H1 (cell line): ENCODE data around the gene SYT13. TPM values are rescaled to one million over a fixed set of nuclear protein-coding genes. Genes with fewer than 3 reads are reported as not detected.

Experiments used
- CTCF ChIA-PET: fragments of 300-600 bp; sonication (Branson Sonifier 250); formaldehyde crosslinking; loops from one replicate; lab custom pipeline; 2021; ENCODE audit not compliant: partially characterized antibody; lab: Charles Lee
- POLR2A ChIA-PET: fragments of 300-600 bp; sonication (Branson Sonifier 250); formaldehyde crosslinking; loops from one replicate; lab custom pipeline; 2021; ENCODE audit warnings: inconsistent platforms; ENCODE audit not compliant: partially characterized antibody; lab: Charles Lee
- DNase-seq, 2 experiments: peaks; one replicate each; pipeline versions ENCODE4 v3.0.0 to v3.0.0-alpha.2; 2010 to 2022; ENCODE audit warnings: low spot score in 2 of 2, low read depth in 1 of 2, mixed read lengths in 1 of 2
- FAIRE-seq: peaks from 2 replicates; lab custom pipeline; 2011; peaks lifted over from hg19 to GRCh38; lab: Jason Lieb, UNC
- H2AFZ ChIP-seq: 2 replicates; pipeline ENCODE4 v1.8.1; 2012; ENCODE audit warnings: low read length, inconsistent platforms
- H2AK5ac ChIP-seq: 2 replicates; pipeline ENCODE4 v1.6.1; 2013; ENCODE audit warnings: low read depth, low read length
- H2BK120ac ChIP-seq: replicated peaks from 2 replicates; pipeline ENCODE3; 2013; ENCODE audit warnings: low read depth, low read length, inconsistent platforms
- H2BK12ac ChIP-seq: 2 replicates; pipeline ENCODE4 v1.6.1; 2013; ENCODE audit warnings: low read depth, low read length
- H2BK15ac ChIP-seq: 2 replicates; pipeline ENCODE4 v1.6.1; 2013; ENCODE audit warnings: low read length
- H2BK20ac ChIP-seq: 2 replicates; pipeline ENCODE4 v1.6.1; 2013; ENCODE audit warnings: low read length
- H2BK5ac ChIP-seq: 2 replicates; pipeline ENCODE4 v1.6.1; 2013; ENCODE audit warnings: low read depth, low read length
- H3K14ac ChIP-seq: 2 replicates; pipeline ENCODE4 v1.6.1; 2013; ENCODE audit warnings: inconsistent platforms; ENCODE audit not compliant: insufficient read length
- H3K18ac ChIP-seq: 2 replicates; pipeline ENCODE4 v1.6.1; 2013; ENCODE audit warnings: low read length; ENCODE audit errors: extremely low read depth
- H3K23ac ChIP-seq: 2 replicates; pipeline ENCODE4 v1.6.1; 2013; ENCODE audit warnings: inconsistent platforms; ENCODE audit not compliant: insufficient read length
- H3K23me2 ChIP-seq: 2 replicates; pipeline ENCODE4 v1.6.1; 2013; ENCODE audit warnings: low read depth, low read length
- H3K27ac ChIP-seq: 2 replicates; pipeline ENCODE4 v1.6.1; 2011; ENCODE audit warnings: low read depth, low read length, inconsistent platforms
- H3K27me3 ChIP-seq, 4 experiments: replicated peaks in 1 of 4; 1 replicate in 1 of 4; 2 replicates in 3 of 4; pipeline versions ENCODE4 v1.6.1 to v1.8.1; 2011 to 2013; ENCODE audit warnings: low read length in 3 of 4, mild to moderate bottlenecking in 3 of 4, inconsistent platforms in 2 of 4, mixed read lengths in 2 of 4, moderate library complexity in 1 of 4; ENCODE audit not compliant: control insufficient read depth in 3 of 4, insufficient read depth in 3 of 4; ENCODE audit errors: extremely low read depth in 1 of 4
- H3K36me3 ChIP-seq, 4 experiments: 2 replicates each; pipeline versions ENCODE4 v1.6.1 to v1.8.1; 2011 to 2013; ENCODE audit warnings: mild to moderate bottlenecking in 4 of 4, low read length in 3 of 4, moderate library complexity in 2 of 4, control low read depth in 1 of 4, inconsistent platforms in 1 of 4; ENCODE audit not compliant: insufficient read depth in 4 of 4, control insufficient read depth in 2 of 4
- H3K4ac ChIP-seq: replicated peaks from 2 replicates; pipeline ENCODE3; 2013; ENCODE audit warnings: low read length, low read depth, mixed read lengths, inconsistent platforms; ENCODE audit not compliant: insufficient read length
- H3K4me1 ChIP-seq, 4 experiments: replicated peaks in 1 of 4; 1 replicate in 1 of 4; 2 replicates in 3 of 4; pipeline versions ENCODE4 v1.6.1 to v1.8.1; 2011 to 2013; ENCODE audit warnings: low read length in 3 of 4, inconsistent platforms in 2 of 4, mixed read lengths in 1 of 4; ENCODE audit not compliant: insufficient read depth in 4 of 4, control insufficient read depth in 3 of 4
- H3K4me2 ChIP-seq, 2 experiments: 2 replicates each; pipeline versions ENCODE4 v1.6.1 to v1.8.1; 2011 to 2013; ENCODE audit warnings: low read depth in 2 of 2, low read length in 2 of 2, control low read depth in 1 of 2, inconsistent platforms in 1 of 2, mild to moderate bottlenecking in 1 of 2; ENCODE audit not compliant: insufficient read depth in 1 of 2
- H3K4me3 ChIP-seq, 4 experiments: fragments of 200-600, 300-600 bp in 1 of 4; sonication (generic), shearing (Covaris generic), sonication (Bioruptor Twin) in 1 of 4; 2 replicates each; pipeline versions ENCODE4 v1.5.1 to v1.8.1; 2011 to 2016; ENCODE audit warnings: low read length in 4 of 4, low read depth in 3 of 4, control low read depth in 2 of 4, inconsistent platforms in 2 of 4, mild to moderate bottlenecking in 2 of 4, mixed read lengths in 1 of 4, moderate library complexity in 1 of 4; ENCODE audit not compliant: insufficient read depth in 2 of 4; ENCODE audit errors: extremely low read depth in 1 of 4
- H3K56ac ChIP-seq: replicated peaks from 2 replicates; pipeline ENCODE3; 2013; ENCODE audit warnings: low read depth, mild to moderate bottlenecking, mixed read lengths, low read length, inconsistent platforms; ENCODE audit not compliant: insufficient read length
- H3K79me1 ChIP-seq: 2 replicates; pipeline ENCODE4 v1.6.1; 2013; ENCODE audit warnings: low read depth, low read length, control low read depth
- H3K79me2 ChIP-seq, 2 experiments: 2 replicates each; pipeline versions ENCODE4 v1.6.1 to v1.8.1; 2012 to 2013; ENCODE audit warnings: low read length in 2 of 2, mild to moderate bottlenecking in 2 of 2, inconsistent platforms in 1 of 2; ENCODE audit not compliant: insufficient read depth in 2 of 2, control insufficient read depth in 1 of 2
- H3K9ac ChIP-seq, 4 experiments: replicated peaks in 1 of 4; 1 replicate in 1 of 4; 2 replicates in 3 of 4; pipeline versions ENCODE4 v1.6.1 to v1.8.1; 2011 to 2013; ENCODE audit warnings: low read depth in 3 of 4, low read length in 3 of 4, control low read depth in 2 of 4, mild to moderate bottlenecking in 2 of 4, moderate library complexity in 2 of 4, inconsistent platforms in 1 of 4; ENCODE audit errors: extremely low read depth in 1 of 4
- H3K9me3 ChIP-seq, 2 experiments: 2 replicates each; pipeline versions ENCODE4 v1.6.1 to v1.8.1; 2012 to 2013; ENCODE audit warnings: mild to moderate bottlenecking in 2 of 2, moderate library complexity in 2 of 2, control low read depth in 1 of 2, inconsistent platforms in 1 of 2, low read depth in 1 of 2, low read length in 1 of 2, mixed read lengths in 1 of 2; ENCODE audit not compliant: insufficient read depth in 2 of 2
- H4K20me1 ChIP-seq, 2 experiments: replicated peaks in 1 of 2; 2 replicates each; pipeline versions ENCODE3 to v1.8.1; 2011 to 2013; ENCODE audit warnings: inconsistent platforms in 2 of 2, low read length in 2 of 2, mild to moderate bottlenecking in 1 of 2; ENCODE audit not compliant: insufficient read depth in 2 of 2, control insufficient read depth in 1 of 2
- H4K5ac ChIP-seq: 2 replicates; pipeline ENCODE4 v1.6.1; 2013; ENCODE audit warnings: low read length, low read depth, mixed read lengths, inconsistent platforms; ENCODE audit not compliant: insufficient read length
- H4K8ac ChIP-seq: 2 replicates; pipeline ENCODE4 v1.8.0; 2013; ENCODE audit warnings: mild to moderate bottlenecking, moderate library complexity, low read length, inconsistent platforms; ENCODE audit not compliant: insufficient read depth; ENCODE audit errors: extremely low read depth
- H4K91ac ChIP-seq: replicated peaks from 2 replicates; pipeline ENCODE3; 2013; ENCODE audit warnings: low read length, mixed read lengths, inconsistent platforms; ENCODE audit not compliant: insufficient read length
- EP300 ChIP-seq, 2 experiments: IDR thresholded peaks; 1 replicate in 1 of 2; 2 replicates in 1 of 2; pipeline ENCODE4 v1.6.1; 2011 to 2012; ENCODE audit warnings: low read depth in 2 of 2, low read length in 2 of 2, mild to moderate bottlenecking in 2 of 2, borderline replicate concordance in 1 of 2, inconsistent platforms in 1 of 2, moderate library complexity in 1 of 2
- EZH2 ChIP-seq: fragments of 200-600 bp; sonication (generic); IDR thresholded peaks from 2 replicates; pipeline ENCODE4 v1.7.1; 2012; ENCODE audit warnings: low read depth, mild to moderate bottlenecking, moderate library complexity, low read length, inconsistent platforms; ENCODE audit not compliant: severe bottlenecking
- GTF2F1 ChIP-seq: IDR thresholded peaks from 2 replicates; pipeline ENCODE4 v1.6.1; 2012; ENCODE audit warnings: low read depth, low read length, improper control_type of control experiment, borderline replicate concordance
- KDM4A ChIP-seq: IDR thresholded peaks from one replicate; pipeline ENCODE4 v1.7.1; 2012; ENCODE audit warnings: low read depth, mild to moderate bottlenecking, moderate library complexity, low read length, inconsistent platforms; ENCODE audit not compliant: severe bottlenecking
- MAFK ChIP-seq: IDR thresholded peaks from 2 replicates; pipeline ENCODE4 v1.6.1; 2012; ENCODE audit warnings: low read depth, mild to moderate bottlenecking, improper control_type of control experiment, low read length
- RAD21 ChIP-seq, 2 experiments: IDR thresholded peaks in 1 of 2; conservative IDR thresholded peaks in 1 of 2; 2 replicates each; pipeline ENCODE4 v1.6.1; 2011; ENCODE audit warnings: low read depth in 2 of 2, low read length in 2 of 2, improper control_type of control experiment in 1 of 2, inconsistent platforms in 1 of 2, mild to moderate bottlenecking in 1 of 2, moderate library complexity in 1 of 2
- RFX5 ChIP-seq: IDR thresholded peaks from 2 replicates; pipeline ENCODE4 v1.6.1; 2011; ENCODE audit warnings: low read depth, low read length, improper control_type of control experiment, borderline replicate concordance
- SIX5 ChIP-seq: IDR thresholded peaks from 2 replicates; pipeline ENCODE4 v1.6.1; 2011; ENCODE audit warnings: mild to moderate bottlenecking, low read depth, low read length
- SP4 ChIP-seq: IDR thresholded peaks from 2 replicates; pipeline ENCODE4 v1.6.1; 2012; ENCODE audit warnings: low read length, inconsistent platforms
- TAF1 ChIP-seq: IDR thresholded peaks from 2 replicates; pipeline ENCODE4 v1.6.1; 2011; ENCODE audit warnings: mild to moderate bottlenecking, low read depth, low read length
- TAF7 ChIP-seq: optimal IDR thresholded peaks from 2 replicates; pipeline ENCODE3; 2011; ENCODE audit warnings: low read depth, mild to moderate bottlenecking, inconsistent platforms, low read length, moderate library complexity, borderline replicate concordance
- polyA plus RNA-seq, 7 experiments: library from polyadenylated mRNA; depleted of rRNA in 3 of 7; stranded (reverse) in 5 of 7; unstranded in 2 of 7; fragments of >200 nt in 5 of 7; fragments of 200-250 nt in 2 of 7; gene quantifications; 1 replicate in 5 of 7; 2 replicates in 1 of 7; 4 replicates in 1 of 7; pipeline versions ENCODE4 v1.2.1 to v1.2.3, GENCODE V29; 2011 to 2013; ENCODE audit warnings: missing spikeins in 2 of 7, mixed read lengths in 2 of 7
- total RNA-seq: library from RNA; stranded (reverse); fragmentation: NEBNext Ultra II Directional; extraction: Animal tissue kit (Norgen Biotek cat#: 25700); gene quantifications from 2 replicates; pipeline ENCODE4 v1.2.1, GENCODE V29; 2021
- TF ChIP-seq, protein P1 (sequence below): IDR thresholded peaks from 2 replicates; pipeline ENCODE4 v1.6.1; 2012; ENCODE audit warnings: inconsistent platforms
- TF ChIP-seq, protein P2 (sequence below): IDR thresholded peaks from 2 replicates; pipeline ENCODE4 v1.6.1; 2011; ENCODE audit warnings: low read length, improper control_type of control experiment

Gene SYT13
- total and polyA plus RNA-seq, 2 of the 8 experiments (the other 6 are each of a cell fraction or from before 2014, with no cell fraction given) = 4.8 to 13.2 TPM

DNA sequence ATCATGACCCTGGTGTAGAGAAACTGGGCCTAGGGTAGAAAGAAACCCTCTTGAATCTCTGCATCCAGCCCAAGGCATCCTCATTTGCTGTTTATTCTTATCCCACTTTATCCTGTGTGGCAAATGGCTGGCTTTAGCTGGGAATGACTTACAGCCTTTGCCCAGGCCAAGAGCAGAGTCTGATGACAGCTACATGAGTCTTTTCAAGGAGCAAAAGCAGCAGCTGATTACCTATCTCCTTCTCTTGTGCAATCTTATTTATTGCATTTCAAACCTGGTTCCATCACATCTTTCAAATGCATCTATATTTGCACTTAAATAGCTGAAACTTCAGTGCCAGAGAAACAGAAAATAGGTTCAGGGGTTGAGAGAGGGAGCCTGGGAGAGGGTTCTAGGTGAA lies 26.1 kb downstream of the SYT13 start:
- Histone ChIP-seq H3K4me3 (no peak overlapping the region), H4K20me1 (peaks cover 0 to 3% of the 10 kb centered on the region in 2 experiments), H4K91ac (no peak overlapping the region), H3K27me3 (no peaks in the 10 kb centered on the region), H3K4me2 (no peak overlapping the region), H3K14ac (no peak overlapping the region), H3K23me2 (no peaks in the 10 kb centered on the region), H3K23ac (no peak overlapping the region), H2BK5ac (no peak overlapping the region), H3K56ac (no peak overlapping the region), H3K79me2 (no peaks in the 10 kb centered on the region), H3K4me1 (no peaks in the 10 kb centered on the region; a peak in 1 of 7 replicates), H4K8ac (no peak overlapping the region), H3K27ac (no peak overlapping the region), H4K5ac (no peak overlapping the region), H2BK120ac (no peak overlapping the region), H3K9ac (no peak overlapping the region), H3K4ac (no peak overlapping the region), H3K9me3 (no peaks in the 10 kb centered on the region), H3K36me3 (no peaks in the 10 kb centered on the region), H3K18ac (no peak overlapping the region), H2AFZ (no peak overlapping the region), H2BK15ac (no peak overlapping the region), H2AK5ac (no peak overlapping the region), H2BK12ac (no peak overlapping the region), H2BK20ac (no peak overlapping the region), H3K79me1 (no peaks in the 10 kb centered on the region; the same call in 1 of the 2 replicates)
- no peak for FAIRE-seq
- POLR2A ChIA-PET = no interaction called here
- no peak for DNase-seq
- CTCF ChIA-PET = interaction anchor here (0.7 to 3.4 kb wide), 11 partner anchors 10 to 149 kb away, joined by 3 to 15 read pairs (median 3); no protein-coding TSS in a partner anchor
- TF ChIP-seq KDM4A (no peak), MAFK (no peak), SIX5 (no peak), EP300 (IDR thresholded peaks at IDR 0.05; ENCODE audit: borderline replicate concordance in 1 of 2, low read depth in 2 of 2, low read length in 2 of 2) (no peak), RFX5 (no peak), SP4 (no peak), TAF7 (no peak), EZH2 (no peak), TAF1 (no peak), GTF2F1 (no peak), RAD21 (IDR thresholded peaks at IDR 0.05 in 1 of 2, conservative IDR thresholded peaks at IDR 0.05 in 1 of 2; ENCODE audit: low read depth in 2 of 2, low read length in 2 of 2) (no peak)
- TF ChIP-seq, protein P1, sequence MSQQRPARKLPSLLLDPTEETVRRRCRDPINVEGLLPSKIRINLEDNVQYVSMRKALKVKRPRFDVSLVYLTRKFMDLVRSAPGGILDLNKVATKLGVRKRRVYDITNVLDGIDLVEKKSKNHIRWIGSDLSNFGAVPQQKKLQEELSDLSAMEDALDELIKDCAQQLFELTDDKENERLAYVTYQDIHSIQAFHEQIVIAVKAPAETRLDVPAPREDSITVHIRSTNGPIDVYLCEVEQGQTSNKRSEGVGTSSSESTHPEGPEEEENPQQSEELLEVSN = no peak
- TF ChIP-seq, protein P2, sequence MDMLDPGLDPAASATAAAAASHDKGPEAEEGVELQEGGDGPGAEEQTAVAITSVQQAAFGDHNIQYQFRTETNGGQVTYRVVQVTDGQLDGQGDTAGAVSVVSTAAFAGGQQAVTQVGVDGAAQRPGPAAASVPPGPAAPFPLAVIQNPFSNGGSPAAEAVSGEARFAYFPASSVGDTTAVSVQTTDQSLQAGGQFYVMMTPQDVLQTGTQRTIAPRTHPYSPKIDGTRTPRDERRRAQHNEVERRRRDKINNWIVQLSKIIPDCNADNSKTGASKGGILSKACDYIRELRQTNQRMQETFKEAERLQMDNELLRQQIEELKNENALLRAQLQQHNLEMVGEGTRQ = no peak
